ENCODE results near the gene DMAC1. TPM values are rescaled to one million over a fixed set of nuclear protein-coding genes. Genes with fewer than 3 reads are reported as not detected.

Gene DMAC1
- total RNA-seq, 1 experiment from 2014 or later = 43.3 TPM

GRCh38 chr9:7760014-7760415, 39.6 kb downstream of the DMAC1 start:
- Histone ChIP-seq H3K9me2 (ENCODE audit: insufficient read depth) (no peaks in the 10 kb centered on the region), H2AFZ (no peak overlapping the region), H3K27ac (no peak overlapping the region), H3K79me2 (ENCODE audit: low read depth) (no peaks in the 10 kb centered on the region), H3K4me3 (no peak overlapping the region), H3K9me3 (ENCODE audit: insufficient read depth, low read depth) (no peaks in the 10 kb centered on the region), H4K20me1 (ENCODE audit: insufficient read depth) (no peaks in the 10 kb centered on the region), H3F3A (ENCODE audit: insufficient read depth, low read depth) (no peaks in the 10 kb centered on the region), H3K4me1 (replicated peaks; ENCODE audit: insufficient read depth) (no peaks in the 10 kb centered on the region), H3K36me3 (ENCODE audit: low read depth) (no peaks in the 10 kb centered on the region), H3K27me3 (ENCODE audit: insufficient read depth, low read depth) (no peaks in the 10 kb centered on the region), H3K4me2 (no peak overlapping the region)
- intact Hi-C loops (cut with micrococcal nuclease; ENCODE audit: unreplicated experiment) = no loop called here
- no peak for TF ChIP-seq EZH2 (IDR thresholded peaks at IDR 0.05; ENCODE audit: low read depth)
- ChIA-PET CTCF (no interaction called here), POLR2A (ENCODE audit: unreplicated experiment) (no interaction called here)
- DNase-seq = no peak
- BruUV-seq (replicated peaks) = no TSS peak

- POLR2A ChIA-PET (ENCODE audit: unreplicated experiment) = no interaction called here
- Histone ChIP-seq H4K20me1 (ENCODE audit: insufficient read depth) (no peaks in the 10 kb centered on the region), H3K4me2 (no peak overlapping the region), H3K79me2 (ENCODE audit: low read depth) (no peaks in the 10 kb centered on the region), H3K4me3 (no peak overlapping the region), H2AFZ (no peak overlapping the region), H3K27ac (no peak overlapping the region), H3F3A (ENCODE audit: insufficient read depth, low read depth) (no peaks in the 10 kb centered on the region), H3K36me3 (ENCODE audit: low read depth) (no peaks in the 10 kb centered on the region), H3K9me2 (ENCODE audit: insufficient read depth) (no peaks in the 10 kb centered on the region), H3K4me1 (replicated peaks; ENCODE audit: insufficient read depth) (no peaks in the 10 kb centered on the region), H3K27me3 (ENCODE audit: insufficient read depth, low read depth) (no peaks in the 10 kb centered on the region), H3K9me3 (ENCODE audit: insufficient read depth, low read depth) (no peaks in the 10 kb centered on the region)
- CTCF ChIA-PET = no interaction called here
- no TSS peak for BruUV-seq (replicated peaks)
- TF ChIP-seq, protein P1, sequence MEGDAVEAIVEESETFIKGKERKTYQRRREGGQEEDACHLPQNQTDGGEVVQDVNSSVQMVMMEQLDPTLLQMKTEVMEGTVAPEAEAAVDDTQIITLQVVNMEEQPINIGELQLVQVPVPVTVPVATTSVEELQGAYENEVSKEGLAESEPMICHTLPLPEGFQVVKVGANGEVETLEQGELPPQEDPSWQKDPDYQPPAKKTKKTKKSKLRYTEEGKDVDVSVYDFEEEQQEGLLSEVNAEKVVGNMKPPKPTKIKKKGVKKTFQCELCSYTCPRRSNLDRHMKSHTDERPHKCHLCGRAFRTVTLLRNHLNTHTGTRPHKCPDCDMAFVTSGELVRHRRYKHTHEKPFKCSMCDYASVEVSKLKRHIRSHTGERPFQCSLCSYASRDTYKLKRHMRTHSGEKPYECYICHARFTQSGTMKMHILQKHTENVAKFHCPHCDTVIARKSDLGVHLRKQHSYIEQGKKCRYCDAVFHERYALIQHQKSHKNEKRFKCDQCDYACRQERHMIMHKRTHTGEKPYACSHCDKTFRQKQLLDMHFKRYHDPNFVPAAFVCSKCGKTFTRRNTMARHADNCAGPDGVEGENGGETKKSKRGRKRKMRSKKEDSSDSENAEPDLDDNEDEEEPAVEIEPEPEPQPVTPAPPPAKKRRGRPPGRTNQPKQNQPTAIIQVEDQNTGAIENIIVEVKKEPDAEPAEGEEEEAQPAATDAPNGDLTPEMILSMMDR (conservative IDR thresholded peaks at IDR 0.05) = no peak
- no peak for TF ChIP-seq EZH2 (IDR thresholded peaks at IDR 0.05; ENCODE audit: low read depth)
- no peak for DNase-seq
- intact Hi-C loops (cut with micrococcal nuclease; ENCODE audit: unreplicated experiment) = no loop called here
Measured at GRCh38 chr9:7756088-7756487, 43.5 kb downstream of the DMAC1 start.

DNA sequence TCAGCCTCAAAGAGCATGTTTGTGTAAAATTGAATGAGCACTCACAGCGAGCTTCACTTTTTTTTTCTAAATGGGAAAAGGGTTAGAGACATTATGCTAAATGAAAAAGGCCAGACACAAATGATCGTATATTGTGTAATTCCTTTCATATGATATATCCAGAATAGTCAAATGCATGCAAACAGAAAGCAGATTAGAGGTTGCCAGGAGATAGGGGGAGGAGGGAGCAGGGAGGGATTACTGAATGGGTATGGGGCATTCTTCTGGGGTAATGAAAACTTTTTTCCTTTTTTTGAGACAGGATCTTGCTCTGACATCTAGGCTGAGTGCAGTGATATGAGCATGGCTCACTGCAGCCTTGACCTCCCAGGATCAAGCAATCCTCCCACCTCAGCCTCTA, 47.1 kb downstream of the DMAC1 start:
- no peaks in the 10 kb centered on the region for H3K4me1 ChIP-seq (replicated peaks; ENCODE audit: insufficient read depth)
- no peak for TF ChIP-seq EZH2 (IDR thresholded peaks at IDR 0.05; ENCODE audit: low read depth)
- TF ChIP-seq, protein P1 (conservative IDR thresholded peaks at IDR 0.05) = no peak
- DNase-seq = no peak
- no peaks in the 10 kb centered on the region for H3K27me3 ChIP-seq (ENCODE audit: insufficient read depth, low read depth)
- no peaks in the 10 kb centered on the region for H3K9me2 ChIP-seq (ENCODE audit: insufficient read depth)
- no peak overlapping the region for H2AFZ ChIP-seq
- H3F3A ChIP-seq (ENCODE audit: insufficient read depth, low read depth) = no peaks in the 10 kb centered on the region
- H3K79me2 ChIP-seq (ENCODE audit: low read depth) = no peaks in the 10 kb centered on the region
- ChIA-PET CTCF (no interaction called here), POLR2A (ENCODE audit: unreplicated experiment) (no interaction called here)
- intact Hi-C loops (cut with micrococcal nuclease; ENCODE audit: unreplicated experiment) = no loop called here
- no TSS peak for BruUV-seq (replicated peaks)
- H3K4me2 ChIP-seq = no peak overlapping the region
- H3K4me3 ChIP-seq = no peak overlapping the region
- no peaks in the 10 kb centered on the region for H4K20me1 ChIP-seq (ENCODE audit: insufficient read depth)
- H3K27ac ChIP-seq = no peak overlapping the region
- no peaks in the 10 kb centered on the region for H3K9me3 ChIP-seq (ENCODE audit: insufficient read depth, low read depth)
- no peaks in the 10 kb centered on the region for H3K36me3 ChIP-seq (ENCODE audit: low read depth)
